KOPT-K1 (cell line): ENCODE measurements around the gene FGF19.

ENCODE experiments used
- H3K27ac ChIP-seq: fragments of 200-600 bp; sonication (generic); 2 replicates; pipeline ENCODE4 v1.5.1; 2016; ENCODE audit warnings: antibody characterized with exemption, mild to moderate bottlenecking, low read depth, low read length; ENCODE audit not compliant: poor library complexity, severe bottlenecking
- H3K36me3 ChIP-seq: fragments of 200-600 bp; sonication (generic); 2 replicates; pipeline ENCODE4 v1.5.1; 2017; ENCODE audit warnings: antibody characterized with exemption, mild to moderate bottlenecking, low read length, moderate library complexity; ENCODE audit not compliant: insufficient read depth
- H3K9me3 ChIP-seq: fragments of 200-600 bp; sonication (generic); 2 replicates; pipeline ENCODE4 v1.5.1; 2017; ENCODE audit warnings: antibody characterized with exemption, low read length, mild to moderate bottlenecking; ENCODE audit not compliant: insufficient read depth, poor library complexity, severe bottlenecking

FGF19 gene

GRCh38 chr11:69662021-69662698 is 41.7 kb downstream of the FGF19 start:
- Histone ChIP-seq H3K36me3 (peaks cover 52% of the 10 kb centered on the region; the same call in 1 of the 2 replicates), H3K27ac (no peak overlapping the region), H3K9me3 (no peaks in the 10 kb centered on the region)

- Histone ChIP-seq H3K27ac (no peak overlapping the region), H3K9me3 (no peaks in the 10 kb centered on the region), H3K36me3 (peaks cover 45% of the 10 kb centered on the region; the same call in 1 of the 2 replicates)
These were observed 42.5 kb downstream of the FGF19 start for GRCh38 chr11:69661413-69661715.

- no peaks in the 10 kb centered on the region for H3K9me3 ChIP-seq
- H3K36me3 ChIP-seq: peaks cover 33% of the 10 kb centered on the region; the same call in 1 of the 2 replicates
- H3K27ac ChIP-seq: no peak overlapping the region
These were observed 43.8 kb downstream of the FGF19 start for GRCh38 chr11:69660001-69660500.

GRCh38 chr11:69659591-69659990 is 44.2 kb downstream of the FGF19 start:
- no peak overlapping the region for H3K27ac ChIP-seq
- no peaks in the 10 kb centered on the region for H3K9me3 ChIP-seq
- peaks cover 29% of the 10 kb centered on the region; the same call in 1 of the 2 replicates for H3K36me3 ChIP-seq

- Histone ChIP-seq H3K36me3 (peaks cover 21% of the 10 kb centered on the region; the same call in 1 of the 2 replicates), H3K27ac (no peak overlapping the region), H3K9me3 (no peaks in the 10 kb centered on the region)
These were observed 45.0 kb downstream of the FGF19 start for GRCh38 chr11:69658626-69659450.

- Histone ChIP-seq H3K27ac (no peak overlapping the region), H3K9me3 (no peaks in the 10 kb centered on the region), H3K36me3 (peaks cover 13% of the 10 kb centered on the region; the same call in 1 of the 2 replicates)
These were observed 45.8 kb downstream of the FGF19 start for GRCh38 chr11:69657911-69658625.

GRCh38 chr11:69657456-69657910 is 46.3 kb downstream of the FGF19 start:
- Histone ChIP-seq H3K9me3 (no peaks in the 10 kb centered on the region), H3K27ac (no peak overlapping the region), H3K36me3 (peaks cover 10% of the 10 kb centered on the region; the same call in 1 of the 2 replicates)

GRCh38 chr11:69656536-69657455 is 47.0 kb downstream of the FGF19 start:
- H3K36me3 ChIP-seq: peaks cover 10% of the 10 kb centered on the region; the same call in 1 of the 2 replicates
- no peak overlapping the region for H3K27ac ChIP-seq
- H3K9me3 ChIP-seq: no peaks in the 10 kb centered on the region

GRCh38 chr11:69655479-69656428 is 48.1 kb downstream of the FGF19 start:
- Histone ChIP-seq H3K27ac (no peak overlapping the region), H3K36me3 (peaks cover 2% of the 10 kb centered on the region; the same call in 1 of the 2 replicates), H3K9me3 (no peaks in the 10 kb centered on the region)

GRCh38 chr11:69654660-69655478 is 49.0 kb downstream of the FGF19 start:
- Histone ChIP-seq H3K27ac (no peak overlapping the region), H3K36me3 (no peaks in the 10 kb centered on the region), H3K9me3 (no peaks in the 10 kb centered on the region)

- no peak overlapping the region for H3K27ac ChIP-seq
- H3K36me3 ChIP-seq: no peaks in the 10 kb centered on the region
- H3K9me3 ChIP-seq: no peaks in the 10 kb centered on the region
These were observed 49.7 kb downstream of the FGF19 start for GRCh38 chr11:69654001-69654659.

GRCh38 chr11:69653406-69653960 is 50.3 kb downstream of the FGF19 start:
- no peaks in the 10 kb centered on the region for H3K36me3 ChIP-seq
- no peak overlapping the region for H3K27ac ChIP-seq
- H3K9me3 ChIP-seq: no peaks in the 10 kb centered on the region
